ENCODE results near the gene LECT2. TPM values are rescaled to one million over a fixed set of nuclear protein-coding genes. Genes with fewer than 3 reads are reported as not detected.

The LECT2 gene
- total and polyA plus RNA-seq, 2 experiments from 2014 or later = 0.45 TPM; not detected in 1

DNA sequence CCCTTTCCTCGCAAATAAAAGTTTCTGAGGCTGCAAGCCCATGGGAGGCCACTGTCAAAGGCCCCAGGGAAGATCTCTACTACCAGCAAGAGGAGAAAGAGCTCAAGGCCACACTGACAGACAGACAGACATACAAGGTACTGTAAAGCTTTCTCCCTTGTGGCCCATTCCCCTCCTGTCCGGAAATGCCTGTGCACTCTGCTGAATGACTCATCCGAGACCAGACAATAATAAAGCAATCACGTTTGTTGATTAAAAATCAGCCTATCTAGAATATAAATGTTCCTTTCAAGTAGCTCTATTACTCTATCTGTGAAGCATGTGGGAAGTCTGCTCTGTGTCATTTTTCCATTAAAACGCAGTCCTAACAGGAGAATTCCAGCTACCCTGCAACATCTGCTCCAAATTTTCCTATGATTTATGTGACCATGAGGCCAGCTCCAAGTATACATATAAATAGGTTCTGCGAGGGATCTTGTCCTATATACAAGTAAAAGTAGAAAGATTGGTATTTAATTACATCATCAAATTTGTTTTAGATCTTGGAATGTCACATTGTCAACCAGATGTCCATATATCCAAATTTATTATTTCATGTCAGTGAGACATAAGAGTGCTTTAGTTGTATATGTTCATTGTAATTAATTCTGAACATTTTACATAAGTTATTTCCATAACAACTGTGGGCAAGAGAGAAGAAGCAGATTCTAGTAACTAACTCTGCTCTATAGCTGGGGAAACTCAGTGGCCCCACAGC, 39.3 kb upstream of the LECT2 start:
- H3K27ac Mint-ChIP-seq = no peak overlapping the region
- H4K20me1 ChIP-seq (replicated peaks; ENCODE audit: insufficient read depth) = no peaks in the 10 kb centered on the region
- no peaks in the 10 kb centered on the region for H3K36me3 ChIP-seq (ENCODE audit: insufficient read depth)
- no peaks in the 10 kb centered on the region for H3K9me2 ChIP-seq (ENCODE audit: insufficient read depth)
- no peaks in the 10 kb centered on the region for H3K79me2 ChIP-seq (replicated peaks; ENCODE audit: insufficient read depth)
- peaks cover 2% of the 10 kb centered on the region; the same call in 1 of the 3 replicates for H3K4me1 Mint-ChIP-seq
- H3K4me1 ChIP-seq (ENCODE audit: insufficient read depth) = no peaks in the 10 kb centered on the region
- H3K27me3 ChIP-seq (ENCODE audit: insufficient read depth) = no peaks in the 10 kb centered on the region
- no peak overlapping the region for H3K4me3 Mint-ChIP-seq
- no peaks in the 10 kb centered on the region for H3F3A ChIP-seq (replicated peaks; ENCODE audit: low read depth)
- H3K4me2 ChIP-seq = no peak overlapping the region
- no peaks in the 10 kb centered on the region for H3K36me3 Mint-ChIP-seq (ENCODE audit: low read depth)
- H2AFZ ChIP-seq = no peak overlapping the region
- no peak overlapping the region for H3K4me3 ChIP-seq
- peaks cover 1% of the 10 kb centered on the region for H3K27me3 Mint-ChIP-seq (ENCODE audit: insufficient read depth, low read depth, poor library complexity)
- no peaks in the 10 kb centered on the region; the same call in 2 of the 3 replicates for H3K9me3 Mint-ChIP-seq
- no peak overlapping the region for H3K27ac ChIP-seq (ENCODE audit: low read depth)
- no peak for TF ChIP-seq ZNF114 (CRISPR knock-in tag; IDR thresholded peaks at IDR 0.05)
- no peak for TF ChIP-seq STAT1 (IDR thresholded peaks at IDR 0.05; ENCODE audit: unreplicated experiment)
- no peak for TF ChIP-seq NANOG (IDR thresholded peaks at IDR 0.05; ENCODE audit: borderline replicate concordance)
- no peak for TF ChIP-seq REST (IDR thresholded peaks at IDR 0.05; ENCODE audit: unreplicated experiment)
- TF ChIP-seq POLR2AphosphoS5 (IDR thresholded peaks at IDR 0.05; ENCODE audit: low read depth) = no peak
- TF ChIP-seq CREB1 (CRISPR knock-in tag; IDR thresholded peaks at IDR 0.05; ENCODE audit: low read depth) = no peak
- TF ChIP-seq, protein P1, sequence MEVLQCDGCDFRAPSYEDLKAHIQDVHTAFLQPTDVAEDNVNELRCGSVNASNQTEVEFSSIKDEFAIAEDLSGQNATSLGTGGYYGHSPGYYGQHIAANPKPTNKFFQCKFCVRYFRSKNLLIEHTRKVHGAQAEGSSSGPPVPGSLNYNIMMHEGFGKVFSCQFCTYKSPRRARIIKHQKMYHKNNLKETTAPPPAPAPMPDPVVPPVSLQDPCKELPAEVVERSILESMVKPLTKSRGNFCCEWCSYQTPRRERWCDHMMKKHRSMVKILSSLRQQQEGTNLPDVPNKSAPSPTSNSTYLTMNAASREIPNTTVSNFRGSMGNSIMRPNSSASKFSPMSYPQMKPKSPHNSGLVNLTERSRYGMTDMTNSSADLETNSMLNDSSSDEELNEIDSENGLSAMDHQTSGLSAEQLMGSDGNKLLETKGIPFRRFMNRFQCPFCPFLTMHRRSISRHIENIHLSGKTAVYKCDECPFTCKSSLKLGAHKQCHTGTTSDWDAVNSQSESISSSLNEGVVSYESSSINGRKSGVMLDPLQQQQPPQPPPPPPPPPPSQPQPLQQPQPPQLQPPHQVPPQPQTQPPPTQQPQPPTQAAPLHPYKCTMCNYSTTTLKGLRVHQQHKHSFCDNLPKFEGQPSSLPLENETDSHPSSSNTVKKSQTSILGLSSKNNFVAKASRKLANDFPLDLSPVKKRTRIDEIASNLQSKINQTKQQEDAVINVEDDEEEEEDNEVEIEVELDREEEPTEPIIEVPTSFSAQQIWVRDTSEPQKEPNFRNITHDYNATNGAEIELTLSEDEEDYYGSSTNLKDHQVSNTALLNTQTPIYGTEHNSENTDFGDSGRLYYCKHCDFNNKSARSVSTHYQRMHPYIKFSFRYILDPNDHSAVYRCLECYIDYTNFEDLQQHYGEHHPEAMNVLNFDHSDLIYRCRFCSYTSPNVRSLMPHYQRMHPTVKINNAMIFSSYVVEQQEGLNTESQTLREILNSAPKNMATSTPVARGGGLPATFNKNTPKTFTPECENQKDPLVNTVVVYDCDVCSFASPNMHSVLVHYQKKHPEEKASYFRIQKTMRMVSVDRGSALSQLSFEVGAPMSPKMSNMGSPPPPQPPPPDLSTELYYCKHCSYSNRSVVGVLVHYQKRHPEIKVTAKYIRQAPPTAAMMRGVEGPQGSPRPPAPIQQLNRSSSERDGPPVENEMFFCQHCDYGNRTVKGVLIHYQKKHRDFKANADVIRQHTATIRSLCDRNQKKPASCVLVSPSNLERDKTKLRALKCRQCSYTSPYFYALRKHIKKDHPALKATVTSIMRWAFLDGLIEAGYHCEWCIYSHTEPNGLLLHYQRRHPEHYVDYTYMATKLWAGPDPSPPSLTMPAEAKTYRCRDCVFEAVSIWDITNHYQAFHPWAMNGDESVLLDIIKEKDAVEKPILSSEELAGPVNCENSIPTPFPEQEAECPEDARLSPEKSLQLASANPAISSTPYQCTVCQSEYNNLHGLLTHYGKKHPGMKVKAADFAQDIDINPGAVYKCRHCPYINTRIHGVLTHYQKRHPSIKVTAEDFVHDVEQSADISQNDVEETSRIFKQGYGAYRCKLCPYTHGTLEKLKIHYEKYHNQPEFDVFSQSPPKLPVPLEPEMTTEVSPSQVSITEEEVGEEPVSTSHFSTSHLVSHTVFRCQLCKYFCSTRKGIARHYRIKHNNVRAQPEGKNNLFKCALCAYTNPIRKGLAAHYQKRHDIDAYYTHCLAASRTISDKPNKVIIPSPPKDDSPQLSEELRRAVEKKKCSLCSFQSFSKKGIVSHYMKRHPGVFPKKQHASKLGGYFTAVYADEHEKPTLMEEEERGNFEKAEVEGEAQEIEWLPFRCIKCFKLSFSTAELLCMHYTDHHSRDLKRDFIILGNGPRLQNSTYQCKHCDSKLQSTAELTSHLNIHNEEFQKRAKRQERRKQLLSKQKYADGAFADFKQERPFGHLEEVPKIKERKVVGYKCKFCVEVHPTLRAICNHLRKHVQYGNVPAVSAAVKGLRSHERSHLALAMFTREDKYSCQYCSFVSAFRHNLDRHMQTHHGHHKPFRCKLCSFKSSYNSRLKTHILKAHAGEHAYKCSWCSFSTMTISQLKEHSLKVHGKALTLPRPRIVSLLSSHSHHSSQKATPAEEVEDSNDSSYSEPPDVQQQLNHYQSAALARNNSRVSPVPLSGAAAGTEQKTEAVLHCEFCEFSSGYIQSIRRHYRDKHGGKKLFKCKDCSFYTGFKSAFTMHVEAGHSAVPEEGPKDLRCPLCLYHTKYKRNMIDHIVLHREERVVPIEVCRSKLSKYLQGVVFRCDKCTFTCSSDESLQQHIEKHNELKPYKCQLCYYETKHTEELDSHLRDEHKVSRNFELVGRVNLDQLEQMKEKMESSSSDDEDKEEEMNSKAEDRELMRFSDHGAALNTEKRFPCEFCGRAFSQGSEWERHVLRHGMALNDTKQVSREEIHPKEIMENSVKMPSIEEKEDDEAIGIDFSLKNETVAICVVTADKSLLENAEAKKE (CRISPR knock-in tag; IDR thresholded peaks at IDR 0.05) = no peak
- TF ChIP-seq JUNB (IDR thresholded peaks at IDR 0.05; ENCODE audit: unreplicated experiment) = no peak
- no peak for TF ChIP-seq ETS1 (IDR thresholded peaks at IDR 0.05)
- DNase-seq (ENCODE audit: low spot score) (no peak), ATAC-seq (no peak)
